OCI-LY7 (cell line): ENCODE data around the gene MRNIP. TPM values are rescaled to one million over a fixed set of nuclear protein-coding genes. Genes with fewer than 3 reads are reported as not detected.
A peak's percentile ranks its signal among the peaks of the same experiment; 100 is the strongest.

Experiments used
- BruUV-seq: library from RNA; stranded (reverse); fragments of 400-500 nt; replicated peaks from 2 replicates; lab custom pipeline; 2021; lab: Mats Ljungman, UMichigan
- CTCF ChIA-PET: fragments of 300-600 bp; sonication (Branson Sonifier 250); formaldehyde crosslinking; loops from one replicate; lab custom pipeline; 2022; ENCODE audit warnings: antibody characterized with exemption; ENCODE audit not compliant: unreplicated experiment; lab: Charles Lee
- POLR2A ChIA-PET: fragments of 300-600 bp; sonication (Branson Sonifier 250); formaldehyde crosslinking; loops from one replicate; lab custom pipeline; 2022; ENCODE audit warnings: antibody characterized with exemption; lab: Charles Lee
- DNase-seq: peaks from one replicate; pipeline ENCODE4 v3.0.0-alpha.2; 2015; ENCODE audit warnings: low spot score
- H2AFZ ChIP-seq: fragments of 200-600 bp; sonication (generic), shearing (Covaris generic); 2 replicates; pipeline ENCODE4 v1.6.1; 2014; ENCODE audit warnings: mild to moderate bottlenecking, antibody characterized with exemption, low read length, moderate library complexity
- H3K27ac ChIP-seq: fragments of 200-600 bp; sonication (generic); 2 replicates; pipeline ENCODE4 v1.5.1; 2014; ENCODE audit warnings: mixed run types, low read depth, mild to moderate bottlenecking, moderate library complexity, low read length, inconsistent platforms; ENCODE audit not compliant: poor library complexity, severe bottlenecking
- H3K36me3 ChIP-seq: fragments of 200-600 bp; sonication (generic); 2 replicates; pipeline ENCODE4 v1.6.1; 2014; ENCODE audit warnings: mild to moderate bottlenecking, antibody characterized with exemption, low read length, moderate library complexity, mixed read lengths; ENCODE audit not compliant: insufficient read depth
- H3K4me1 ChIP-seq: fragments of 200-600 bp; sonication (generic); 2 replicates; pipeline ENCODE4 v1.5.1; 2014; ENCODE audit warnings: mild to moderate bottlenecking, low read length; ENCODE audit not compliant: insufficient read depth, poor library complexity, severe bottlenecking
- H3K4me2 ChIP-seq: fragments of 200-600 bp; sonication (generic); 2 replicates; pipeline ENCODE4 v1.6.1; 2014; ENCODE audit warnings: mild to moderate bottlenecking, low read length
- H3K4me3 ChIP-seq: fragments of 200-600 bp; sonication (generic); 2 replicates; pipeline ENCODE4 v1.5.1; 2014; ENCODE audit warnings: mild to moderate bottlenecking, low read depth, low read length; ENCODE audit not compliant: poor library complexity, severe bottlenecking
- H3K79me2 ChIP-seq: fragments of 200-600 bp; sonication (generic); 2 replicates; pipeline ENCODE4 v1.6.1; 2016; ENCODE audit warnings: low read depth, mild to moderate bottlenecking, low read length, moderate library complexity, mixed read lengths; ENCODE audit not compliant: insufficient read depth
- H3K9me2 ChIP-seq: fragments of 200-600 bp; sonication (generic); 2 replicates; pipeline ENCODE4 v1.6.1; 2016; ENCODE audit warnings: mild to moderate bottlenecking, low read length, mixed read lengths; ENCODE audit not compliant: insufficient read depth
- H3K9me3 ChIP-seq: fragments of 200-600 bp; sonication (generic); 2 replicates; pipeline ENCODE4 v1.6.1; 2014; ENCODE audit warnings: mild to moderate bottlenecking, mixed run types, low read length, mixed read lengths
- H4K20me1 ChIP-seq: fragments of 200-600 bp; sonication (generic); 2 replicates; pipeline ENCODE4 v1.6.1; 2014; ENCODE audit warnings: mild to moderate bottlenecking, antibody characterized with exemption, low read length, moderate library complexity, mixed read lengths; ENCODE audit not compliant: insufficient read depth
- EZH2phosphoT487 ChIP-seq: fragments of 200-600 bp; sonication (generic); IDR thresholded peaks from 2 replicates; pipeline ENCODE4 v1.6.1; 2018; ENCODE audit warnings: low read depth, borderline replicate concordance, mild to moderate bottlenecking, mixed run types, antibody characterized with exemption, low read length, moderate library complexity, mixed read lengths
- intact Hi-C: fragments of 100-400 bp; cut with micrococcal nuclease; formaldehyde crosslinking; loops from one replicate; pipeline ENCODE4 v1.10.0; 2022; ENCODE audit not compliant: unreplicated experiment
- total RNA-seq, 2 experiments: library from RNA; depleted of rRNA in 1 of 2; stranded (reverse); fragments of >200 nt in 1 of 2; shearing (Covaris generic) in 1 of 2; gene quantifications; 2 replicates each; pipeline ENCODE4 v1.2.3, GENCODE V29; 2014 to 2022
- TF ChIP-seq, protein P1 (sequence below): fragments of 200-600 bp; sonication (generic); conservative IDR thresholded peaks from 2 replicates; pipeline ENCODE4 v1.5.1; 2014; ENCODE audit warnings: mild to moderate bottlenecking, antibody characterized with exemption, low read length, moderate library complexity, mixed read lengths

The MRNIP gene
- total RNA-seq, 2 experiments from 2014 or later = 70.5 to 78.7 TPM

DNA sequence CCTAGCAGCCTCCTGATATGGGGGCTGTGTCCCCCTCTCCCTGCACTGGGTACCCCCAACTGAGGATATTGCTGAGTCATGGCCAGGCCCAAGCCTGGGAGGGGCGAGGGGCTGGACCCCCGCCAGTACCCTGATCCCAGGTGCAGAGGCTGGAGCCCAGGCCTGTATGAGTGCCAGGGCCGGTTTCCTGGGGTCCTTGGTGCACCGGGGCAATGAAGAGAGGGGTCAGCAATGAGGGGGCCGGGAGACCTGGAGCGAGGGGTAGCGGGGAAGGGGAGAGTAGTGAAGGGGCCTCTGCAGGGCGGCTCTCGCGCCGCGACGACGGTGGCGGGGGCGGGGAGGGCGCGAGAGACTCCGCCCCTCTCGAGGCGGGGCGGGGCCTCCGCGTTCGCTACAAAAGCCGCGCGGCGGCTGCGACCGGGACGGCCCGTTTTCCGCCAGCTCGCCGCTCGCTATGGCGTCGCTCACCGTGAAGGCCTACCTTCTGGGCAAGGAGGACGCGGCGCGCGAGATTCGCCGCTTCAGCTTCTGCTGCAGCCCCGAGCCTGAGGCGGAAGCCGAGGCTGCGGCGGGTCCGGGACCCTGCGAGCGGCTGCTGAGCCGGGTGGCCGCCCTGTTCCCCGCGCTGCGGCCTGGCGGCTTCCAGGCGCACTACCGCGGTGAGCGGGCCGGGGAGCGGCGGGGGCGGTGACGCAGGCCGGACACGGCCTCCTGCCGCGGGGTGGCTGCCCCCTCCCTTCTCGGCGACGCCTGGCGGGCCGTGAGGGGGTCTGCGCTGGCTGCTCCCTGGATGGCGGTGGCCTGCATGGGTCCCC, 37.9 kb downstream of the MRNIP start, which contains the start of gene SQSTM1:
TSS of gene SQSTM1 (plus strand) at position 423 of the 815 bp plus-strand sequence. CDS start at position 455, 32 bp downstream.
- intact Hi-C loops = loop anchor here (1.0 to 10.0 kb wide), 2 partner anchors 38 to 674 kb away; partner anchors contain the start of genes CNOT6 and MRNIP
- CTCF ChIA-PET = no interaction called here
- peak within 1 kb of the TSS; percentile 99 for H3K4me3 ChIP-seq

GRCh38 chr5:179820127-179820482, 38.5 kb downstream of the MRNIP start:
- Histone ChIP-seq H3K4me2 (peak overlapping the region; percentile 95), H3K4me3 (peak overlapping the region; percentile 99), H3K9me2 (no peaks in the 10 kb centered on the region), H3K27ac (peak overlapping the region; percentile 59), H3K36me3 (peaks cover 24% of the 10 kb centered on the region), H4K20me1 (peaks cover 4% of the 10 kb centered on the region; the same call in 1 of the 2 replicates), H3K79me2 (peaks cover 22% of the 10 kb centered on the region; the same call in 1 of the 2 replicates), H2AFZ (peak overlapping the region; percentile 56; the same call in 1 of the 2 replicates), H3K9me3 (no peaks in the 10 kb centered on the region), H3K4me1 (peaks cover 32% of the 10 kb centered on the region)
- TF ChIP-seq, protein P1, sequence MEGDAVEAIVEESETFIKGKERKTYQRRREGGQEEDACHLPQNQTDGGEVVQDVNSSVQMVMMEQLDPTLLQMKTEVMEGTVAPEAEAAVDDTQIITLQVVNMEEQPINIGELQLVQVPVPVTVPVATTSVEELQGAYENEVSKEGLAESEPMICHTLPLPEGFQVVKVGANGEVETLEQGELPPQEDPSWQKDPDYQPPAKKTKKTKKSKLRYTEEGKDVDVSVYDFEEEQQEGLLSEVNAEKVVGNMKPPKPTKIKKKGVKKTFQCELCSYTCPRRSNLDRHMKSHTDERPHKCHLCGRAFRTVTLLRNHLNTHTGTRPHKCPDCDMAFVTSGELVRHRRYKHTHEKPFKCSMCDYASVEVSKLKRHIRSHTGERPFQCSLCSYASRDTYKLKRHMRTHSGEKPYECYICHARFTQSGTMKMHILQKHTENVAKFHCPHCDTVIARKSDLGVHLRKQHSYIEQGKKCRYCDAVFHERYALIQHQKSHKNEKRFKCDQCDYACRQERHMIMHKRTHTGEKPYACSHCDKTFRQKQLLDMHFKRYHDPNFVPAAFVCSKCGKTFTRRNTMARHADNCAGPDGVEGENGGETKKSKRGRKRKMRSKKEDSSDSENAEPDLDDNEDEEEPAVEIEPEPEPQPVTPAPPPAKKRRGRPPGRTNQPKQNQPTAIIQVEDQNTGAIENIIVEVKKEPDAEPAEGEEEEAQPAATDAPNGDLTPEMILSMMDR = no peak
- no peak for TF ChIP-seq EZH2phosphoT487
- no TSS peak for BruUV-seq
- POLR2A ChIA-PET = no interaction called here
- DNase-seq = no peak
- intact Hi-C loops = loop anchor here (1.0 to 10.0 kb wide), 2 partner anchors 38 to 675 kb away; partner anchors contain the start of genes CNOT6 and MRNIP
- CTCF ChIA-PET = no interaction called here

More for the DNA sequence above, 37.9 kb downstream of the MRNIP start, which contains the start of gene SQSTM1:
- POLR2A ChIA-PET = no interaction called here
- Histone ChIP-seq H3K79me2 (peaks cover 22% of the 10 kb centered on the region; the same call in 1 of the 2 replicates), H3K9me3 (no peaks in the 10 kb centered on the region), H3K36me3 (peaks cover 30% of the 10 kb centered on the region), H3K4me2 (peak within 1 kb of the TSS; percentile 95), H4K20me1 (peaks cover 4% of the 10 kb centered on the region; the same call in 1 of the 2 replicates), H3K4me1 (peaks cover 32% of the 10 kb centered on the region), H3K9me2 (no peaks in the 10 kb centered on the region), H3K27ac (peak within 1 kb of the TSS; percentile 59), H2AFZ (peak within 1 kb of the TSS; percentile 56; the same call in 1 of the 2 replicates)
- no TSS peak for BruUV-seq
- TF ChIP-seq, protein P1 = no peak
- TF ChIP-seq EZH2phosphoT487 = no peak
- DNase-seq = peak; percentile 88
